SIG-M5 (cell line): ENCODE measurements around the gene GPR160.
"Not testable (repeated sequence)": the region's sequence is repeated elsewhere in the genome, so short reads cannot be mapped to it uniquely, and the experiment has no call there.

Experiments
- DNase-seq: peaks from one replicate; lab custom pipeline; 2025; lab: John Stamatoyannopoulos, UW

Gene GPR160

GRCh38 chr3:170111147-170111771, 73.5 kb downstream of the GPR160 start:
- no peak for DNase-seq

- DNase-seq = not testable (repeated sequence)
These were observed 76.4 kb downstream of the GPR160 start for GRCh38 chr3:170114165-170114564.

GRCh38 chr3:170117134-170117533, 79.3 kb downstream of the GPR160 start:
- no peak for DNase-seq

- peak; percentile 94 for DNase-seq
These were observed 90.6 kb downstream of the GPR160 start for GRCh38 chr3:170128259-170128976.

- DNase-seq = no peak
These were observed 91.2 kb downstream of the GPR160 start for GRCh38 chr3:170128977-170129431.

- DNase-seq = no peak
These were observed 92.7 kb downstream of the GPR160 start for GRCh38 chr3:170130532-170130931.

GRCh38 chr3:170132335-170132734, 94.5 kb downstream of the GPR160 start:
- peak; percentile 15 for DNase-seq
